Right atrium auricular region (tissue), 2 donors: ENCODE measurements around the gene DGKD. TPM values are rescaled to one million over a fixed set of nuclear protein-coding genes. Genes with fewer than 3 reads are reported as not detected.

ENCODE experiments used
- DNase-seq: peaks from one replicate; pipeline ENCODE4 v3.0.0-alpha.2; 2019; ENCODE audit warnings: low spot score
- H3K27ac ChIP-seq, 2 donors: fragments of 200-600 bp; sonication (generic); 1 replicate in 1 of 2; 2 replicates in 1 of 2; pipeline ENCODE4 v1.5.1; 2016 to 2019
- H3K27me3 ChIP-seq, 2 donors: fragments of 200-600 bp; sonication (generic); one replicate each; pipeline versions ENCODE4 v1.5.1 to v1.6.0; 2017 to 2019
- H3K36me3 ChIP-seq: fragments of 200-600 bp; sonication (generic); one replicate; pipeline ENCODE4 v1.5.1; 2016
- H3K4me1 ChIP-seq, 2 donors: fragments of 200-600 bp; sonication (generic); one replicate each; pipeline versions ENCODE4 v1.5.1 to v1.6.0; 2017 to 2019
- H3K4me3 ChIP-seq, 2 donors: fragments of 200-600 bp; sonication (generic); 1 replicate in 1 of 2; 2 replicates in 1 of 2; pipeline ENCODE4 v1.5.1; 2017 to 2019; ENCODE audit warnings: mild to moderate bottlenecking in 1 of 2, moderate library complexity in 1 of 2
- H3K9me3 ChIP-seq, 2 donors: fragments of 200-600 bp; sonication (generic); one replicate each; pipeline ENCODE4 v1.5.1; 2019
- CTCF ChIP-seq, 2 donors: fragments of 200-600 bp; sonication (generic); IDR thresholded peaks; one replicate each; pipeline ENCODE4 v1.5.1; 2019; ENCODE audit warnings: antibody characterized with exemption in 2 of 2
- total RNA-seq, 2 donors: library from RNA; depleted of rRNA; stranded (reverse); fragments of >200 nt; gene quantifications; one replicate each; pipeline ENCODE4 v1.1.0, GENCODE V29; 2016

Gene DGKD
- total RNA-seq, 2 donors from 2014 or later, result 18.4 to 40.1 TPM

- TF ChIP-seq CTCF (IDR thresholded peaks at IDR 0.05), result no peak
- no peak overlapping the region for H3K27ac ChIP-seq
- H3K27me3 ChIP-seq, result no peaks in the 10 kb centered on the region
- DNase-seq, result no peak
- H3K36me3 ChIP-seq, result peaks cover 82% of the 10 kb centered on the region
- no peaks in the 10 kb centered on the region for H3K9me3 ChIP-seq
- H3K4me1 ChIP-seq, result peaks cover 0 to 50% of the 10 kb centered on the region in 2 donors
- no peak overlapping the region for H3K4me3 ChIP-seq
Measured at GRCh38 chr2:233440314-233440713, 86.0 kb downstream of the DGKD start.

- peaks cover 0 to 49% of the 10 kb centered on the region in 2 donors for H3K4me1 ChIP-seq
- H3K4me3 ChIP-seq, result no peak overlapping the region
- TF ChIP-seq CTCF (IDR thresholded peaks at IDR 0.05), result no peak
- DNase-seq, result no peak
- H3K27me3 ChIP-seq, result no peaks in the 10 kb centered on the region
- H3K9me3 ChIP-seq, result no peaks in the 10 kb centered on the region
- H3K27ac ChIP-seq, result no peak overlapping the region
- H3K36me3 ChIP-seq, result peaks cover 83% of the 10 kb centered on the region
Measured at GRCh38 chr2:233440714-233441113, 86.4 kb downstream of the DGKD start.

GRCh38 chr2:233441161-233442027 is 87.1 kb downstream of the DGKD start:
- TF ChIP-seq CTCF (IDR thresholded peaks at IDR 0.05), result no peak
- Histone ChIP-seq H3K4me1 (peaks cover 0 to 42% of the 10 kb centered on the region in 2 donors), H3K27me3 (no peaks in the 10 kb centered on the region), H3K4me3 (no peak overlapping the region), H3K27ac (no peak overlapping the region), H3K36me3 (peaks cover 83% of the 10 kb centered on the region), H3K9me3 (no peaks in the 10 kb centered on the region)
- DNase-seq, result no peak

- H3K27me3 ChIP-seq, result no peaks in the 10 kb centered on the region
- peaks cover 0 to 37% of the 10 kb centered on the region in 2 donors for H3K4me1 ChIP-seq
- no peak overlapping the region for H3K27ac ChIP-seq
- no peaks in the 10 kb centered on the region for H3K9me3 ChIP-seq
- H3K36me3 ChIP-seq, result peaks cover 83% of the 10 kb centered on the region
- no peak overlapping the region for H3K4me3 ChIP-seq
- no peak for DNase-seq
- no peak for TF ChIP-seq CTCF (IDR thresholded peaks at IDR 0.05)
Measured at GRCh38 chr2:233442028-233442310, 87.7 kb downstream of the DGKD start.

- DNase-seq, result peak; percentile 80
- Histone ChIP-seq H3K4me3 (no peak overlapping the region), H3K27me3 (no peaks in the 10 kb centered on the region), H3K9me3 (no peaks in the 10 kb centered on the region), H3K27ac (no peak overlapping the region), H3K4me1 (peaks cover 0 to 37% of the 10 kb centered on the region in 2 donors), H3K36me3 (peaks cover 83% of the 10 kb centered on the region)
- TF ChIP-seq CTCF (IDR thresholded peaks at IDR 0.05), result peak; percentile 57 to 87
Measured at GRCh38 chr2:233443511-233444183, 89.4 kb downstream of the DGKD start.
